ENCODE measurements around the gene MAD1L1. TPM values are rescaled to one million over a fixed set of nuclear protein-coding genes. Genes with fewer than 3 reads are reported as not detected.

MAD1L1 gene
- total RNA-seq, 1 experiment from 2014 or later = 61.5 TPM

DNA sequence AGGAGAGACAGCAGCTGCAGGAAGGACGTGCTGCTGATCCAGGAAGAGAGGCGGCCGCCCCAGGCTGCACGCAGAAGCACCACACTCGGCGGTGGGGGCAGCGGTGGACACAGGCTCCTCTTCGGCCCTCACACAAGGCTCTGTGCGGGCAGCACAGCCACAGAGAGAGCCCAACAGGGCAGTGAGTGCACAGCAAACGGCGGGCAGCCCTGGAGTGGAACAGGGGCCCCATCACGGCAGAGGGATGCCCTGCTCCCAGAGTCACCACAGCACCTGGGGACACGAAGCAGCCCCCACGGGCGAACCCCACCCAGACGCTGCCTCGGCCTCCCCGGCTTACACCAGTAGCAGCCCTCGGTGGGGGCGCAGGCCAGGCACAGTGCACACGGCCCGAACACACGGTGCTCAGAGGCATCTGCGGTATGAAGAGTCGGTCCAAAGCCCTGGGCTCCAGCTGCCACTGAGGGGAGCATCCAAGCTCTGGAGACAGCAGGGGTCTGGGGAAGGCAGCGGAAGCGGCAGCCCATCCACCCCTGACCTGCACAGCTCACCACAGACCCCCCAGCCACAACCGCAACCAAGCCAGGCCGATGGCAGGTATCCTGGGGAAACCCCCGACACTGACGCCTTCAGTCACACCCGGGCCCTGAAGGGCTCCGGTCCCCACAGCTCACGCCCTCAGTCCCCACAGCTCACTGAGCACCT is 26.1 kb upstream of the MAD1L1 start:
- DNase-seq (ENCODE audit: low read depth) = no peak

DNA sequence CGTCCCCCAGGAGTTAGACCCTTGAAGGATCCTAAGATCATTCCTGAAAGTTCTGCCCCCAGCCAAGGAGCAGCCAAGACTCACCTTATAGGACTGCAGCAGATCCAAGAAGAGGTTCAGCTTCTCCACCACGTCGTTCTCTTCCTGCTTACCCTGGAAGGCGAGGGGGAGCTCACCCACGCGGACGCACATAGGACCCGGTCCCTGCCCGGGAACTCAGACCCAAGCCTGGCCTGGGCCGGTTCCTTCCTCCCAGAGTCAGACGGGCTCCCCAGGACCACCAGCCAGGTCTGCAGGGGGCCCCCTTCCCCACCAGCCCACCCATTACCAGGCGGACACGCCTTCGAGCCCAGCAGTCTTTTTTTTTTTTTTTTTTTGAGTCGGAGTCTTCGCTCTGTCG is 24.9 kb upstream of the MAD1L1 start:
- no peak for DNase-seq (ENCODE audit: low read depth)

- no peak for DNase-seq (ENCODE audit: low read depth)
Observed at GRCh38 chr7:2257046-2257551, 24.4 kb upstream of the MAD1L1 start.

DNA sequence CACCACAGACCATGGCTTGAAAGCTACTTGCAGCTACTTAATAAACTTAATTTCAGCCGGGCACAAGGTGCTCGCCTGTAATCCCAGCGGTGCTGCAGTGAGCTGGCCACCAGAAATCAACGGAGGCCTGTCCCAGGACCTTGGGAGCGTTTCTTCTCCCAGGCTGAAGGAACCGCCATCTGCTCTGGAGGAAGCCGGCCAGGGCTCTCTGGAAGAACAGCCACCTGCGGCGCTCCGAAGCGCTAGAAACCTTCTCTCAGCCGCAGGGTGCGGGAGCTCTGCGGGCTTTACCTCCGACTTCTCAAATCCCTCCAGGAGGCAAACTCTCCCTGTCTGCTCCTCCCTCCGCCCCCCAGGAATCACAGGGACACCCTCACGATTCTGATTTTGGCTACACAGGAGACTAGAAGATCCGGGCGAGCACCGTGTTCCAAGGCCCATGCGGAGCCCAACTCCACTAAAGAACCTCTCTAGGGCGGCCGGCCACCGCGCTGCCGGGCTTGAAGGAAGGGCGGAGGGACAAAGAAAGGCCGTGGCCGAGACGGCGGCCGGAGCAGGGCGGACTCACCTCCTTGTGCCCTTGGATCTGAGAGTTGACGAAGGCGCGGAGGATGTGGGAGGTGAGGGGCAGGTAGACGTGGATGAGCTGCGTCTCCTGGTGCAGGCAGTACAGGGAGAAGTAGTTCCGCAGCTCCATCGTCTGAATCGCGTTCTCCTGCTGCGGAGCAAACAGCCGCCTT is 23.7 kb upstream of the MAD1L1 start:
- peak; percentile 19 for DNase-seq (ENCODE audit: low read depth)

GRCh38 chr7:2255145-2256139 is 22.7 kb upstream of the MAD1L1 start:
- DNase-seq (ENCODE audit: low read depth) = peak; percentile 91

GRCh38 chr7:2254429-2255144 is 21.8 kb upstream of the MAD1L1 start:
- no peak for DNase-seq (ENCODE audit: low read depth)

DNA sequence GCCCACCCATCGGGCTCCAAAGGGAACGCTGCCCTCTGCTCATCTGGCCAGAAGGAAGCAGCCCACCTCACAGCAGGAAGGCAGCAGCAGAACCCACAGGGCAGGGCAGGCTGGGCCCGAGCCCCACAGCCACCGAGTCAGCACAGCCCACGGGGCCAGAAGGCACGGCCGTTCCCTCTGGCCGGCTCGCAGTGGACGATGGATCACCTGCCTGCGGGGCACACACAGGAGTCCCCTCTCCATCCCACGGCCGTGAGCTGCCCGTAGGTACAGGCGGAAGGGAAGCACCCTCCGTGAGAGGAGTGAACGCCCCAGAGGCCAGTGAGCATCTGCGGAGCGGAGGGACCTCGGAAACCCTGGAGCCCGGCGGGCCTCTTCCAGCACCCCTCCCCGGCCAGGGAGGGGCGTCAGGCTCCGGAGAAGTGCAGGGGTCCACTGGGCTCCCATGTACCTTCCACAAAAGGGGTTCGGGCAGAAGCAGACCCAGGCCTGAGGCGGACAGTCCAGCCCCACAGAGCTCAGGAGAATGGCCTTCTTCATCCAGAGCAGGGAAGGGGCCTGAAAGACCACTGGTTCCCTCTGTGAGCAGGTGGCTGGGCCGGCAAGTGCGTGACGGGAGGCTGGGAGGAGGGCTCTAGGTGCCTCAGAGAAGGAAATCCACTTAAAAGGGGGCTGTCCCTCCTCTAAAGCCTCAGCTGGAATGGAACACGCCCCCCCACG is 20.9 kb upstream of the MAD1L1 start:
- DNase-seq (ENCODE audit: low read depth) = no peak

GRCh38 chr7:2253021-2253420 is 20.3 kb upstream of the MAD1L1 start:
- DNase-seq (ENCODE audit: low read depth) = no peak

DNA sequence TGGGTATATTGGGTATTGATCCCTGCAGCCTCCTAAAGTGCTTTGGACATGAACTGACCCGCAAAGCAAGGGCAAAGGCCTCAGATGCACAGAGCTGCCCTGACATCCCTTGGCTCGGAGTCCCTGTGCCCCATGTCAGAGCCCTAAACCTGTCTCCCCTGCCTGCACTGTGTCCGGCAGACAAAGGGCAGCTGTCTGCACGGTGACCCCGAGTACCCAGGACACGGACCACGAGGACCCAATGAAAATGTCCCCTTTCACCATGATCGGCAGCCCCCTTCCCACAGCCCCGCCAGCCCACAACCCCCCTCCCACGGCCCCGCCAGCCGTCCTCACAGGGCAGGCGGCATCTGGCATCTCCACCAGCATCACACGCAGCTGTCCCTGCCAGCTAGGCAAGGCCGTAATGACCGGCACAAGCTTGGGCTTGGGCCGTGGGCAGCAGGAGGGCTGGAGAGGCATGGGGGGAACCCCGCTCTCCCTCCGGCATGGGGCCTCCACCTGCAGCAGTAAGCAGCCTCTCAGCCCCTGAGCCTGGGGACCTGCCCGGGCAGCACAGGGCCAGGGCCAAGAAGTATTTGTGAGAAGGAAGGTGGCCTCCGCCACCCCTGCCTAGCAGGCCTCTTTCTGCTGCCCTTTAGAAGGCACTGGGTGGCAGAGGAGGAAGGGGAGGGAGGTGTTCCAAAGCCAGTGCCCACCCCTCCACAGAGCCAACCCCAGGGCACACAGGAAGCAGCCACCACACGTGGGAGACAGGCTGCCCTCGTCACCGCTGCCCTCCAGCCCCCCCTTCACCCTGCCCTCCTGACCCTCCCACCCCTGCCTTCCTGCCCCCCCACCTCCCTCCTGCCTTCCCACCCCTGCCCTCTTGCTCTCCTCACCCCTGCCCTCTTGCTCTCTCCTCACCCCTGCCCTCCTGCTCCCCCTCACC is 19.4 kb upstream of the MAD1L1 start:
- DNase-seq (ENCODE audit: low read depth) = no peak

DNA sequence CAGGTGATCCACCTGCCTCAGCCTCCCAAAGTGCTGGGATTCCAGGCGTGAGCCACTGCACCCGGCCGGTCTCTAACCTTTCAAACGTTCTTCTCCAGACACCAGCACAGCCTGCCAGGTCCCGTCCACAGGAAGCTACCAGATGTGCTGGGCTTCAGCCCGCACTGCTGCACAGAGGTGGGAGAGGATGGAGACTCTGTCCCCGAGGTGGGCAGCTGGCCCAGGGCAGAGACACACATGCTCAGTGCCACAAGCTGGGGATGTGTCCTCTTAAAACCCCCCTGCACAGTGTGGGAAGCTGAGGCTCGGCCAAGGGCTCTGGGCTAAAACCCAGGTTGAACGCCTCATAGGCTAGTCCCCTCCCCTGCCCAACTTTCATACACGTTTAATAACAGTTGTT is 18.6 kb upstream of the MAD1L1 start:
- DNase-seq (ENCODE audit: low read depth) = no peak

- DNase-seq (ENCODE audit: low read depth) = no peak
Observed at GRCh38 chr7:2249744-2250323, 17.1 kb upstream of the MAD1L1 start.

- peak; percentile 96 for DNase-seq (ENCODE audit: low read depth)
Observed at GRCh38 chr7:2248984-2249694, 16.4 kb upstream of the MAD1L1 start.

DNA sequence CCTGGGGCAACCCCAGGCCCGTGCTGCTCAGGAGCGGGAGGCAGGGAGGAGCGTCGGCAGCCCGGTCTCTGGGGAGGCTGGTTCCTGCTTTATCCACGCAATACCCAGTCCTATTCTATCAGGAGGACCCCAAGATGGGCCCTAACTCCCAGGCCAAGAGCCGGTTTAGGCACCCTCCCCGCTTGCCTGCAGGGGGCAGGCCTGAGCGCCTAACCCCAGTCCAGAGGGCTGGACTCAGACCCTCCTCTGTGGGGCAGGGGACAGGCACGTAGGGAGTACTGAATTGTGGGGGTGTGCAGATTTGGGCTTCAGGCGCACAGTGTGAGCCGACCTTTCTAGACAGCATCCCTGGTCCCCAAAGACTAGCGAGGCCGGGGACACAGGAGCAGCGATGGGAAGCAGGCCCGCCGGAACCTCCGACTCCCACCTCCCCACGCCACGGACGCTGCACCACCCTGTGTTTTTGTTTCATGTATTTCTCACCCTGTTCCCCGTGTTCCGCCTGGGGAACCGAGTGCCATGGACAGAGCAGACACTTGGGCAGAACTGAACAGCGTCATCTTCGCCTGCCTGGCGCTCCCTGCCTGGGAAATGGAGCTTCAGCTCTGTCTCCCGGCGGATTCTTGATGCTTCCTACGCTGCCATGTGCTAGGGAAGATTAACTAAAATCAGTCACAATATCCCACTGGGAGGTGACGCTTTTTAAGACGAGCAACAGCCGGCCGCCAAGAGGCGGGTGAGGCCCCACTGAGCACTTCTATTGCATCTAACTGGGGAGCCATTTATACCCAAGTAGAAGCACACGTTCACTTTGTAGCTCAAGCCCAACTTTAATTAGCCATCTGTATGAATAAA is 14.6 kb upstream of the MAD1L1 start:
- no peak for DNase-seq (ENCODE audit: low read depth)

DNA sequence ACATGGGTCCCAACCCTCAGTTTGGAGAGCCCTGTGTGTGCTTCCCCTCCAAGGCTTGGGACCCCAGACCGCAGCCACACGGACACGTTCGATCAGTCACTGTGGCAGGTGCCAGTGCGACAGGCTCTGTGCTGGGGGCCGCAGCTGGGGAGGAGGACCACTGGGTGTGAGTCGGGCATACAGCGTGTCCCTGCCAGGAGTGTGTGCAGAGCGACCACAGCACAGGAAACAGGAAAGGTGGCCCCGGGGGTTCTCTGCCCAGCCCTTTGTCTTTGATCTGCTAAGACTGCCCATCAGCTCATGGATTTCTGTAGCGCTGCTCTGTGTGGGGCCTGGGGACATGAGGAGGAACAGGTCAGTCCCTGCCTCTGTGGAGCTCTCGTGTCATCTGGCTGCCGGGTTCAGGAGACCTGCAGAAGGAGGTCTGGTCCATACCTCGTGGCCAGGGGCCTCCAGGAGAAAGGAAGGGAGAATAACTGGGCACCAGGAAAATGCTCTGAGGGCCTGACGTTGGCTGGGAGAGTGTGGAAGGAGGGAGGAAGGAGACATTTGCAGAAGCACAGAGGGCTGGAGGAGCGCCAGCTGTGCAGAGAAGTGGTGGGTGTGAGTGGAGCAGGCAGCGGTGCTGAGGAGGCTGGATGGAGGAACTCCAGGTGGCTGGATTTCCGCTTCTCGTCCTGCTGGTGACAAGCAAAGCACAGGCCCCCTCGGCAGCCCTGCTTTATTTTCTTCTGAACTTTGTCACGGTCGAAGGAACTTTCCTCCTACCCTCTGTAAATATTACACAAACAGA is 13.3 kb upstream of the MAD1L1 start:
- DNase-seq (ENCODE audit: low read depth) = no peak

- DNase-seq (ENCODE audit: low read depth) = no peak
Observed at GRCh38 chr7:2244404-2244995, 11.8 kb upstream of the MAD1L1 start.

DNA sequence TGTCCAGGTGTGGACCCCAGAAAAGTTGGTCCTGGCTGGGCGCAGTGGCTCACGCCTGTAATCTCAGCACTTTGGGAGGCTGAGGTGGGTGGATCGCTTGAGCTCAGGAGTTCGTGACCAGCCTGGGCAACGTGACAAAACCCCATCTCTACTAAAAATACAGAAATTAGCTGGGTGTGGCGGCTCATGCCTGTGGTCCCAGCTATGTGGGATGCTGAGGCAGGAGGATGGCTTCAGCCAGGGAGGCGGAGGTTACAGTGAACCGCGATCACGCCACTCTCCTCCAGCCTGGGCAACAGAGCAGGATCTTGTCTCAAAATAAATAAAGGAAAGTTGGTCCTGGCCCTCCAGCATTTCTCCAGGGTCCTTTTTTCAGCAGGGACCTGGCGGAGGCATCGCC is 10.7 kb upstream of the MAD1L1 start:
- DNase-seq (ENCODE audit: low read depth) = no peak
